NCI-H2227 (cell line): ENCODE results near the gene OR6B1.

Source experiments
- DNase-seq: peaks from one replicate; lab custom pipeline; 2025; ENCODE audit not compliant: unreplicated experiment; lab: John Stamatoyannopoulos, UW

Gene OR6B1

DNA sequence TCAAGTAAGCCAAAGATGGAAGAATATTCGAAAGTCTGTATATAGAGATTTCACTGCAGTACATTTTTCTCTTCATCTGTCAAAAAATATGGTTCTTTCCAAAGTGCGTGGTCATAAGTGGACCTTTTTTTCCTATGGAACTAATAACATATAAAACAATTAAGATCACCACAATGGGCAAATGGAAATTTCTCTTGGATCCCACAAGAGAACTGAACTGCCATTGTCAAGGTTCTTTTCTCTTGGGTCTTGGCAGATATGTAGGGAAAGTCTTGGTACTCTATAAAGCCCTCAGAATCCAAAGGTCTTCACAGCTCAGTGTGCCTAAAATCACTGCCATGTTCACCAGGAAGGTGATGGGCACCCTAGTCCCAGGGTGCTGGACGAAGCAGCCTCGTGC lies at the start of gene OR6B1:
Gene OR6B1, plus strand, starts transcription at position 301 of the 400 bp plus-strand sequence. CDS start 3,677 bp downstream, outside the sequence.
- no peak for DNase-seq

DNA sequence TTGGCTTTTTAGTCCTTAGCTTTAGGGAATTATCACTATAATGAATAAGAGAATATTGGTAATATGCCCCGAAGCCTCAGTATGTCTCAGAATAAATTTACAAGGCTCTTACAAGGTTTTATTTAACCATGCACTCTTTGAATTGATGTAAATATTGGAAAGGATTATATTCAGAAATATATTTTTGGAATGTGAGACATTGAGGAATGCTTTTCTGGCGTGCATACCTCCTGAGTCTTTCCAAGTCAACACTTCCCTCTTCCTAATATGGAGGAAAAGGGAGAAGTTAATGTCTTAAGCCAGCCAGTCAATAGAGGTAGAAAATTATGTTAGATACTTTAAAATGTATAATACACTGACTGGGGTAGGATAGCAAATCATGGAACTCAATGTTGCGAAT lies 46.7 kb upstream of the OR6B1 start:
- DNase-seq: no peak

DNA sequence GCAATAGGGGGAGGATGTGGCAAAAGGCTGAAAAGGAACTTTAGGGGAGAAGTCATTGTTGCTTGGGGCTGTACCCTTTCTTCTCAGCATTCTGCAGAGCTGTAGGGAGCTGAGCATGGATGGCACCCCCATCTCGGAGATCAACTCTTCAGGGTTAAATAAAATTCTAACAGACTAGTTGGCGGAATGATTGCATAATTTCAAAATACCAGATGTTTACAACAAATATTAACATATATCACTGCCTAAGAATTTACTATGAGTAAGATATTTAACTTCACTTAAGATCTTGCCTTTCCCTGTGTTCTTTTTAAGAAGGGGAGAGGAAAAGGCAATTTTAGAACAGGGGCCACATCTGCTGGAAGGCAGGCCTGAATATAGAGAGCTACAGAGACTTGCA lies 46.0 kb upstream of the OR6B1 start:
- DNase-seq: no peak

DNA sequence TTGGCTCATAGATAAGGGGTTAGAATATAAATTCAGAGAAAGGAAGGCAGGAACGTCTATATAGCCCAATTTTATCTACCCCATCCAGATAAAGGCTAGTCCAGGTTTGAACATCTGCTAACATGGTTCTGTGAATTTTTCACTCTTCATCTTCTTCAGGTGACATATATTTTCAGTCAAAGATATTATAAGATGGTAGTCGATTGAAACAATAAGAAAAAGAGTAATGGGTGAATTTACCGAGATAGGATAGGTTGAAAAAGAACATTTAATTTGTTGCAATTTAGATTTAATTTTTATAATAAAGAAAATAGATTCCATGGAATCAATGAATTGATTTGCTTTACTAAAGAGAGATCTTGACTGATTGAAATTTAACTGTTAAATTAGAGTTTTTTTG lies 45.6 kb upstream of the OR6B1 start, which contains the start of gene OR2F1:
Gene OR2F1, plus strand, starts transcription at position 301 of the 400 bp plus-strand sequence. CDS start 5,127 bp downstream, outside the sequence.
- no peak for DNase-seq

DNA sequence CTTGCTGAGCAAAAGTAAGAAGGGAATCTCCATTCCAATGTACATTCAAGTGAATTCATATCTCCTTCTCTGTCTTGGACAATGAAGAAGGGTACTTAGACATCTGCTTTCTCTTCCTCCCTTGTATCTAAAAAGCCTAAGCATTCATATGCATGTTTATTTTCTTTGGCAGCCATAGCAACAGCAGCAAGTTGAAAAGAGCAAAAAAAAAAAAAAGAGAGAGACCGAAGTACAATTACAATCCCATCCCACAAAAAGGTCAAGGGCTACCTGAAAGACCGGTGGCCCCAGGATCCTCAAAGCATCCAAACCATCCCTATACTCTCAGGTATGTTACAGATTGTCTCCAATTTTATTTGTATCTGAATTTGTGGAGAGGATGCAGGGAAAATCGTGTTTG lies 41.3 kb upstream of the OR6B1 start:
- no peak for DNase-seq

DNA sequence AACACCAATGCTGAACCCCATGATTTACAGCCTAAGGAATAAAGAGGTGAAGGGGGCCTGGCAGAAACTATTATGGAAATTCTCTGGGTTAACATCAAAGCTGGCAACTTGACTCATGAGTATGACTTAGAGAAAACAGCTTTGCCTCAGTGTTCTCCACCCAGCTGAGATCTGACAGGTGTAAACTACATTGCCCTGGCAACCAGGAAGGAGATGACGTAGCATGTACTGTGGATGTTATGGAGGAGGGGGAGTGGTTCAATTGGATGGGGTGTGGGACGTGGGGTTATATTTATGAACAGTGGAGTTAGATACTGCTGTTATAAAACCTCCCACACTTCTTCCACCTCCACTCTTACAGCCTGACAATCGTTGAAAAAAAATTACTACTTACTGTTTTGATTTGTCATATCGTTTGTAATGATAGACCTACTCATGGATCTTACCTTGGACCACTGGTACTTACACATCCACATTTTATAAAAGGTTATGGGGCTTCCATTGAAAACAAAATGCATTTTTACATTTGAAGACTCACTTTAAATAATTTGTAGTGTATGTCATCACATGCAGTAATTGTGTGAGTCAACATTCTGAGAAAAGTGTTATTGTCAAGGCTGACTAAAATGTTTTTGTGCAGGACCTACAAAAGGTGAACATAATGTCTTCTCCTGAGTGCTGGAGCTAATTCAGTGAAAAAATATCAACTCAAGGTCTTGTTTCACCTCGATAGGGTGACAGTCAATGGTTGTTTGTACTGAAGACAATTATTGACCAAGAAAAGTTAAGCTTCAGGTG lies 39.1 kb upstream of the OR6B1 start:
- no peak for DNase-seq

DNA sequence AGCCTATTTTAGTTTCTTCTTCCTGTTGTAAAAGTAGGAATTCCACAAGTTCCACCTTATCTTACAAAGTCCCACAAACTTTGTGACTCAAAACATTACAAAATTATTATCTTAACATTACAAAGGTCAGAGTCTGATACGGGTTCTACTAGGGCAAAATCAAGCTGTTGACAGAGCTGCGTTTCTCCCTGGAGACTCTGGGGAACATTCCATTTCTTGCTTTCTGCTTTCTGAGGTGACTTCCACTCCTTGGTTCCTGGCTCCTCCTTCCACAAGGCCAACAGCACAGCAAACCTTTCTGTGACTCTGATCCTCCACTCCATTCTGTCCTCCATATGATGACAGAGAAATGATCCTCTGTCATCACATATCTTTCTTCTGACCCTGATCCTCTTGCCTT lies 34.8 kb upstream of the OR6B1 start:
- DNase-seq: no peak

DNA sequence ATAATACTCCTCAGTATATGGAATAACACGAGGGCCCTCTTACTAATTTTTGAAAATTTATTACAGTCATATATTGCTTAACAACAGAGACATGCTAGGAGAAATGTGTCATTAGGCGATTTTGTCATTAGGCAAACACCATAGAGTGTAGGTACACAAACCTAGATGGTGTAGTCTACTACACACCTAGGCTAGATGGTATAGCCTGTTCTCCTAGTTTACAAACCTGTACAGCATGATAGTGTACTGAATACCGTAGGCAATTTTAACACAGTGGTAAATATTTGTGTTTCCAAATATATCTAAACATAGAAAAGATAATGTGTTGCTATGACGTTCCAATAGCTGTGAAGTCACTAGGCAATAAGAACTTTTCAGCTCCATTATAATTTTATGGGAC lies 32.7 kb upstream of the OR6B1 start:
- DNase-seq: no peak

DNA sequence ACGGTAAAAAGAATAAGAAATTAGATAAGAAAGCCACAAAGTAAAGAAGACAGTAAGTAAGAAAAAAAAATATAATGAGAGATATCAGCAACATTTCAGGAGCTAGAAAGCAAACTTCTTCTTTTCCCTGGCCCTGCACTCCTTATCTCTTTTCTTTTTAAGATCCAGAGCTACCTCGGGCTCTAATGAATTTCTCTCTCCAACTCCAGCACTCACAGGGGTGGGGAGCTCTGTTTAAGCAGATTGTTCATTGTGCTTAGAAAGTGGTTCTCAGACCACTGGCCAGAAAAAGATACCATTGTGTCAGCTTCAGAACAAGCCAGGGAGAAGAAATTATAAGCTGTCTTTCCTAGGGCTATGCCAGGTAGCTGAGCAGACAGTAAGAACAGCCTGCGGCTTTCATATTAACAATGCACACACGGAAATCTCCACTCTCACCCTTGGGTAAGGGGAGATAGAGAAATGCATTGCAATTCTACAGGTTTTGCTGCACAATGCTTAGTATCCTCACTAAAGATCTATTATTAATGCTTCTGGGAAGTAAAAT lies 26.2 kb upstream of the OR6B1 start:
- DNase-seq: no peak

DNA sequence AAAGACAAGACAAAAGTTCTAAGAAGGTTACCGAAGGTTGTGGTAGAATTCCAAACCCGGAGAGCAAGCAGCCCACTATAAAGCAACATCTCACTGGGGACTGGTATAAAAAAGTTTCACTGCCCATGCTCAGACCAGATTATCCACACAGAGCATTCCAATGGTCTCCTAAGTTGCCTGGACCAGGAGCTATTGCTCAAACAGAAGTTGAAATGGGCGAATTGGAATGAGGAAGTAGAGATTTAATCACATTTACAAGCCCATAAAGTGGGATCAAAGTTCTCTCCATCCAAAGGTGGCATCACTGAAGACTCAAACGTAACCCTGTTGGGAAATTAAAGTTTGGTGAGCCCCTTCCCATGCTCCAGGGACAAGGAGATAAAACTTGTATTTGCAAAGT lies 25.7 kb upstream of the OR6B1 start:
- no peak for DNase-seq

DNA sequence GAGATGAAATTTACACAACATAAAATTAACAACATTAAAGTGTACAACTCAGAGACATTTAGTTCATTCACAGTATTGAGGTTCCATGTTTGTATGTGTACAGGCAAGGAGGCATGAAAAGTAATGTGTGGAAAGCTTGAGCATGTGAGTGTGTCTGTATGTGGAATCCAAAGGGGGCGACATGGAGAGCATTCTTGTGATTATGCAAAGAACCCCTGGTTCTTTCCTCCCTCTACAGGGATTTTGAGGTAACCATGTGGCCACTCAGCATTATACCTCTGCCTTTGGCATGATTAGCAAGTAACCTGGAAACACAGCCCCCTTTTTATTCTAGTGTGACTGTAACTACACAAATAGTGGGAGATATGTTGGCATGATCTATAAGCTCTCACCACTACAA lies 24.5 kb upstream of the OR6B1 start:
- DNase-seq: no peak

DNA sequence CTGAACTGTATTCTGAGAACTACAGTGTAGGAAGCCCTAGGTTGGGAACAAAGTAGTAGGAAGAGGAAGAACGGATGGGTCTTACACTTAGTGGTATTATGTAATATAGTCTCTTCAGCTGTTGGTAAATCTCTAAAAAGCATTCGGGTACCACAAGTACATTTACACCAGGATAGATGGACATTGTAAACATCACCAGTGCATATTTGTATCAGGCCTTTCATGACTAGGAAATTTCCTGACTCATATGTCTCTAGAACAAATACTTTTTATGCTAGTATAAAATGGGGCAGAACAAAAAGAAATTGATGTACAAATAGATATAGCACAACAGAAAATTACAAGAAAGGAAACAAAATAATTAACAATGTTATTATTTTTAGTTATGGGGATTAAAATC lies 21.5 kb upstream of the OR6B1 start:
- no peak for DNase-seq

DNA sequence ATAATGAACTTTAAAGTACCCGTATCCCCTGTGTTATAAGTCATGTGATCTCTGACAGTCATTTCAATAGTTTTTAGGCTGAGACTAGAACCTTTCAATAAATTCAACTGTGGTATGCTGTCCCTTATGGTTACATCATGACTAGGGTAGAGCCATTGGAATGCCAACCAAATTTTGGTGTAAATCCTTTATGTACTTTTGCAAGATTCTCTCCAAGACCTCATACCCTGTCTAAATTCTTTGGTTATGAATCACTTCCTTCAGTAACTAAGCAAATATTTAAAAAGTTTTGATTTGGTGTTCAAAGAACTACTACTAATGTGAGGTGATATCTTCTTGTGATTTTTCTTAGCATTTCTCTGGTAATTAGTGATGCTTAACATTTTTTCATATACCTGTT lies 20.8 kb upstream of the OR6B1 start:
- DNase-seq: no peak

DNA sequence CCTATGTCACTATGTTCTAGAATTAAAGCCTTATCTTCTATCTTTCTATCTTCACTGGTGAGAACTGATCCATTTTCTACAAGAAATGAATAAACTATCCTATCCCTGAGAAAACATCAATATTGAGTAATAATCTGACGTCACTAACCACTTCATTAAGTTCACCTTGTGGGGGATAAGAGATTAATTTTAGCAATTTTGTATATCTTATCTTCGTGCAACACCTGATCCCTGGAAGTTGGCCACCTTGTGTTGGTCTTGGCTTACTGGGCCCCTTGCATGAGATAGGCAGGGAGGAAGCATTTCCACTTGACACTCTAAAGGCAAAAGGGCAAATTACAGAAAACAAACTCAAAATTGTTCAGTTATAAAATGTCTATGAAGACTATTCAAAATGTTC lies 20.1 kb upstream of the OR6B1 start:
- no peak for DNase-seq

DNA sequence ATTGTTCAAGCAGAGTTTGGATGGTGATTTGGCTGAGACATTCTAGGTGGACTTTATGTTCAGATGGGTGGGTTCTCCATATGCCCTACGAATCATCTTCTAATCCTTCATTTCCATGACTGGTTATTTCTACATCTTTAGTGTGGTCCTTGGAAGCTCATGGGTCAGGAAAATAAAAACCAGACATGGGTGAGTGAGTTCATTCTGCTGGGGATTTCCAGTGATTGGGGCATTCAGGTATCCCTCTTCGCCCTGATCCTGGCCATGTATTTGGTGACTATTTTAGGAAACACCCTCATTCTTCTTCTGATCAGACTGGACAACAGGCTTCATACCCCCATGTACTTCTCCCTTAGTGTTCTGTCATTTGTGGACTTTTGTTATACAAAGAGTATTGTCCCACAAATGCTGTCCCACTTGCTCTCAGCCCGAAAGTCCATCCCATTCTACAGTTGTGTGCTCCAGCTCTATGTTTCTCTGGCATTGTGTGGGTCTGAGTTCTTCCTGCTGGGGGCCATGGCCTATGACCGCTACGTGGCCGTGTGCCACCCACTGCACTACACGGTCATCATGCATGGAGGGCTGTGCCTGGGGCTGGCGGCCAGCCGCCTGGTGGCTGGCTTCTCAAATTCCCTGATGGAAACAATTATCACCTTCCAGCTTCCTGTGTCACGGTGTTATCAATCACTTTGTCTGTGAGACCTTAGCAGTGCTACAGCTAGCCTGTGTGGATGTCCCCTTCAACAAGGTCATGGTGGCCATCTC lies 19.2 kb upstream of the OR6B1 start:
- no peak for DNase-seq

DNA sequence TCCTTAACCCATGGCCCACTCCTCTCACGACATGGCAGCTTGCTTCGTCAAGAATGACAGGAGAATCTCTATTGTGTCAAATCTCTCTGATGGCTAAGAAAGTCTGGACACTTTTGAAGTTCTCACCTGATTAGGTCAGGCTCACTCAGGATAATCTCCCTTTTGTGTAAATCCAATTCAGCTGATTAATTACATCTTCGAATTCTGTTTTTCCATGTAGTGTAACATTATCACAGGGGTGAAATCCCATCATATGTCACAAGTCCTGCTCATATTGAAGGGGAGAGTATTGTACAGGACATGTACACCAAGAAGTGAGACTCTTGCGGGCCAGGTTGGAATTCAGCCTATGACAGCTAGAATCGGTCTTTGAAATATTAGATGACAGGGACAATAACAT lies 16.2 kb upstream of the OR6B1 start:
- no peak for DNase-seq

DNA sequence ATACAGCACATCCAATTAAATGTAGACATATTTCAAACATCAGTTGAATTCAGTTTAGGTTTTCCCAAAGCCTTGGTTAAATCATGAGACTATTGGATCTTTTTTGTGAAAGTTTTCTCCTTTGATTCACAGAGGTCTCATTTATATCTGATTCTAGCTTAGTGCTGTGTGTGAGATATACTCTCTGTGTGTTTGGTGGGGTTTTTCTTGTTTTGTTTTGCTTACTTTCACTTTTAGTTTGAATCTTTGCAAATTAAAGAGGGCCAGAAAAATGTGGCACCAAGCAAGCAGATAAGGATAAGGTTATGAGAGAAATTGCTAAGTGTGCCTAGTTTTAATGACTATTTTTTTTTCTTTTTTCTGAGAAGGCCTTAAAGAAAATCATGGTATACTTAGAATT lies 12.6 kb upstream of the OR6B1 start:
- no peak for DNase-seq

DNA sequence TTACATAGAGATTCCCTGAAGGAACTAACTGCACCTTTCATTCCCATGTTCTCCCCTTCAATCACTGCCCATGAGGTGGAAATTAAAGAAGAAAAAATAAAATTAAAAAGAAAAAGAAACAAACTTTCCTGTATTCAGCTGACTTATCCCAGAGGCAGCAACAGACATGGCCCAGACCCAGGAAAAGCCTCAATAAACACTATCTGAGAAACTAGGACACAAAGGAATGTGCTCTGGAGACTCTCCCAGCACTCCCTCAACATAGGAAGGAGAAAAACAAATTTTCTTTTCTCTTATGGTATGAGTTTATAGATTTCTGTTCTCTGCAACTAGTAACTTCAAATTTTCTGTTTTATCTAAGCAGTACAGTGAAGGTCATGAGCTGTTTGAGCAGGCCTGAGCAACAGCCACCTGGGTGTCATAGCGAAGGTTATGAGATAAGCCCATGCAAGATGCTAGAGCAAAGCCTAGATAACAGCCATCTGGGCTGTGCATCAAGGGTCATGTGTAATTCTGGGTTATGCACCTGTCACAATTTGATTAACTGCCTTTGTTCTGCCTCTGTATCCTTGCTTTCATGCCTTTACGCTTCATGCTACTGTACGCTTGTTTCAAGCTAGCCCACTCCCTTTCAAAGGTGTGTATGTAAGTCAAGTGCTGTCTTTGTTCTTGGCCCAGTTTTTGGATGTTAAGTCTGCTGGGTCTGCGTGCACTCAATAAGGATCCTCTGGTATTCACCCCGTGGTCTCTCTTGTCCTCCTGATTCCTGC lies 11.0 kb upstream of the OR6B1 start:
- DNase-seq: no peak

DNA sequence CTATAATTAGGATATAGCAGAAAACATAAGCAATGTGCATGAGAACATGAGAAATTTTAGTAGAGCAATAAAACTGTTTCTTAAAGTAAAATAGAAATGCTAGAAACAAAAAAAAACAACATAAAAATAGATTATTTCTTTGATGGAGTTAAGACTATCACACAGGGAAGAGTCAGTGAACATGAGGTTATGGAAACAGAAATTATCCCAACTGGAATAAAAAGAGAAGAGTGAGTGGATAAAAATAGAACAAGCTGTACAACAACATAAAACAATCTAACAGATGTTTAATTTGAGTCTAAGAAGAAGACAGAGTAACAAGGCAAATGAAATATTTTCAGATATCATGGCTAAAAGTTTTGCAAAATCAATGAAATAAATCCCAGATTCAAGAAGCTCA lies 7.5 kb upstream of the OR6B1 start:
- DNase-seq: no peak

DNA sequence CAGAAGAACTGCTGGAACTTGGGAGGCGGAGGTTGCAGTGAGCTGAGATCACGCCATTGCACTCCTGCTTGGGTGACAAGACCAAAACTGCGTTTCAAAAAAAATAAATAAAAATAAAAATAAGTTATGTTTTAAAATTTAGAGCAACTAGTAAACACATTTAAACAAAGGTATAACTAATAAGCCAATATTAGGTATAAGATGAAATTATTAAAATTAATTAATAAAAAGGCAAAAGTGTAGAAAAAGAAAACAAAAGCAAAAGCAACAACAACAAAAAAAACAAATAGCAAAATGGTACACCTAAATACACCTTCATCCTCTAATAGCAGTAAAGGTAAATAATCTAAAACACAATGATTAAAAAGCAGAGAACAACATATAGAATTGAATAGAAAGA lies 6.2 kb upstream of the OR6B1 start:
- no peak for DNase-seq

DNA sequence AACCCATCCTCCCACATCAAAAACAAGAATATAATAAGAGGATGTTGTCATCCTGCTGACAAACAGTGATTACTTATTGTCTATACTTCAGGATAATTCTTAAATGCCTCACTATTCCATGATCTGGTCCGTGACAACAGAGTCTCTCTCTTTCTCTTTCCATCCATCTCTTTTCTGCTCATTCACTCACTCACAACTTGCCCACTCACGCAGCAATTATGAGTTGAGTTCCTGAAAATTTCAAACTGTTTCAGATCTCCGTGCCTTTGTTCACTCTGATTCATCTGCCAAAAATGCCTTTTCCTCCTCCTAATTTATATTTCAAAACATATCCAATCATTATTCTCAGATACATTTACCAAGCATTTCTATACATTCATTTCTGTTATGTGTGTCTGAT lies 1.4 kb downstream of the OR6B1 start:
- no peak for DNase-seq
